HepG2 (cell line): ENCODE results near the gene MTRF1. TPM values are rescaled to one million over a fixed set of nuclear protein-coding genes. Genes with fewer than 3 reads are reported as not detected.

Source experiments
- ARNT2 ChIP-seq: sonication (generic); formaldehyde crosslinking; IDR thresholded peaks from 2 replicates; pipeline ENCODE4 v1.8.0; 2022; ENCODE audit warnings: mild to moderate bottlenecking, low read depth, missing genetic modification reagents, moderate library complexity
- DMAP1 ChIP-seq: IDR thresholded peaks from 2 replicates; pipeline ENCODE4 v1.6.1; 2016
- HDAC1 ChIP-seq: sonication (generic); formaldehyde crosslinking; IDR thresholded peaks from 2 replicates; pipeline ENCODE4 v1.5.1; 2020; ENCODE audit warnings: mild to moderate bottlenecking, missing genetic modification reagents
- KAT7 ChIP-seq: IDR thresholded peaks from 2 replicates; pipeline ENCODE4 v1.6.1; 2018; ENCODE audit warnings: borderline replicate concordance, missing compliant biosample characterization
- MED13 ChIP-seq: sonication (generic); formaldehyde crosslinking; IDR thresholded peaks from 2 replicates; pipeline ENCODE4 v1.5.0; 2020; ENCODE audit warnings: missing genetic modification reagents
- NFKBIZ ChIP-seq: IDR thresholded peaks from 2 replicates; pipeline ENCODE4 v1.6.1; 2018; ENCODE audit warnings: missing genetic modification reagents, missing compliant biosample characterization
- RFXANK ChIP-seq: IDR thresholded peaks from 2 replicates; pipeline ENCODE4 v1.6.1; 2016
- SUZ12 ChIP-seq: fragments of 150-350 bp; IDR thresholded peaks from 2 replicates; pipeline ENCODE4 v1.6.1; 2014; ENCODE audit warnings: low read depth, low read length
- TEAD2 ChIP-seq: sonication (generic); formaldehyde crosslinking; IDR thresholded peaks from 2 replicates; pipeline ENCODE4 v1.9.0; 2021; ENCODE audit warnings: missing genetic modification reagents
- ZBTB7A ChIP-seq: sonication (generic); formaldehyde crosslinking; IDR thresholded peaks from 2 replicates; pipeline ENCODE4 v1.8.0; 2022; ENCODE audit warnings: mild to moderate bottlenecking, missing genetic modification reagents
- ZC3H13 ChIP-seq: sonication (generic); formaldehyde crosslinking; IDR thresholded peaks from 2 replicates; pipeline ENCODE4 v1.8.1; 2023; ENCODE audit warnings: mild to moderate bottlenecking, missing genetic modification reagents, moderate library complexity
- polyA plus RNA-seq, 8 experiments: library from polyadenylated mRNA; depleted of rRNA in 3 of 8; stranded (reverse) in 7 of 8; unstranded in 1 of 8; fragments of >200 nt; fragmentation: Illumina TruSeq in 4 of 8; extraction: Trizol in 4 of 8; gene quantifications; 2 replicates each; pipeline versions ENCODE4 v1.2.1 to v1.2.3, GENCODE V29; 2011 to 2016; ENCODE audit warnings: low read depth in 4 of 8, missing spikeins in 1 of 8, mixed read lengths in 1 of 8; ENCODE audit not compliant: insufficient read depth in 1 of 8
- total RNA-seq, 5 experiments: library from RNA; depleted of rRNA; stranded (reverse); fragments of >200 nt; fragmentation: Illumina TruSeq; extraction: Trizol; gene quantifications; 2 replicates each; pipeline ENCODE4 v1.2.3, GENCODE V29; 2016; ENCODE audit warnings: low read depth in 1 of 5
- TF ChIP-seq, protein P1 (sequence below): sonication (generic); formaldehyde crosslinking; IDR thresholded peaks from 2 replicates; pipeline ENCODE4 v1.5.0; 2020; ENCODE audit warnings: missing genetic modification reagents
- TF ChIP-seq, protein P2 (sequence below): IDR thresholded peaks from 2 replicates; pipeline ENCODE4 v1.6.1; 2016; ENCODE audit warnings: low read depth
- TF ChIP-seq, protein P3 (sequence below): sonication (generic); formaldehyde crosslinking; IDR thresholded peaks from one replicate; pipeline ENCODE4 v1.5.1; 2020; ENCODE audit warnings: mild to moderate bottlenecking, missing genetic modification reagents; ENCODE audit errors: not compliant biosample characterization
- TF ChIP-seq, protein P4 (sequence below): IDR thresholded peaks from 2 replicates; pipeline ENCODE4 v1.6.1; 2016; ENCODE audit warnings: low read depth, control low read depth

The MTRF1 gene
- total and polyA plus RNA-seq, 2 of the 13 experiments (the other 11 are each of a cell fraction or from before 2014, with no cell fraction given) = 21.6 to 27.2 TPM

DNA sequence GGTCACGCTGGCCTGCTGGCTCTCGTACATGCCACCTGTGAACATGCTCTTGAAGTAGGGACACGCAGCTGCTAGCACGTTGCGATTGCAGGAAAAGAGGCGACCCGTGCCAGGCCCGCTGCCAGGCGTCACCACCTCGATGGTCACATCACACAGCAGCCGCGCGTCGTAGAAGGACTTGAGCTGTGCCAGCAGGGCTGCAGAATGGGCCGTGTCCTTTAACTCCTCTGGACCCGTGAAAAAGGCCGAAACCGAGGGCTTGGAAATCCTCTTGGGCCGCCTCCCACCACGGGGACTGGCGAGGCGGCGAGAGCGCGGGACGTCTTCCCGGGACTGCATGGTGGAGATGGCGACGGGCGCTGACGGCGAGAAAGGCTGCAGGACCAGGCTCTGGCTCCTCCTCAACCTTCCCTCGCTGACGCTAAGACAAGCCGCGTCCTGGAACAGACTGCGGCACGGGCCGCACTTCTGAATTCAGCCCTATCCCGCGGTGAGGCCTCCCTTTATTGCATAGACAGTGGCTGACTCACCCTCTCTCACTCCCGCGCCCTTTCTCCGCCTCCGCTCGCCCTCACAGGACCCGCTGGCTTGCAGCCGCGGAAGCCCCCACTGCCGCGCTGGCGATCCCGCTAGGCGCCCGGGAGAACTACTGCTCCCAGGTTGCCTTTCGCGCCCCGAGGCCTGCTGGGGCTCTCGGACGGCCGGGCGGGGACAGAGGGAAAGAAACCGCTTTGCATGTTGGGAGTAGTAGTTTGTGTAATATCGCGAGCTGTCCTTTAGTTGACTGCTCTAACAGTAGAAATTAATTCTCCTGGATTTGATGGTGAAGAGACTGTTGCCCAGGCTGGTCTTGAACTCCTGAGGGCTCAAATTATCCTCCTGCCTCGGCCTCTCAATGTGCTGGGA is 69.2 kb downstream of the MTRF1 start, which contains the start of gene KBTBD7 (continued):
- TF ChIP-seq ZBTB7A (CRISPR knock-in tag) (peak; percentile 53; the same call in 1 of the 2 replicates), ARNT2 (CRISPR knock-in tag) (peak; percentile 88), NFKBIZ (CRISPR knock-in tag) (peak; percentile 68; the same call in 1 of the 2 replicates), RFXANK (CRISPR knock-in tag) (no peak), MED13 (CRISPR knock-in tag) (no peak), HDAC1 (CRISPR knock-in tag) (peak; percentile 87), SUZ12 (peak; percentile 97), DMAP1 (CRISPR knock-in tag) (peak; percentile 92), KAT7 (peak; percentile 87; the same call in 1 of the 2 replicates), TEAD2 (CRISPR knock-in tag) (no peak), ZC3H13 (CRISPR knock-in tag) (peak; percentile 80; the same call in 1 of the 2 replicates)
- TF ChIP-seq, protein P1, sequence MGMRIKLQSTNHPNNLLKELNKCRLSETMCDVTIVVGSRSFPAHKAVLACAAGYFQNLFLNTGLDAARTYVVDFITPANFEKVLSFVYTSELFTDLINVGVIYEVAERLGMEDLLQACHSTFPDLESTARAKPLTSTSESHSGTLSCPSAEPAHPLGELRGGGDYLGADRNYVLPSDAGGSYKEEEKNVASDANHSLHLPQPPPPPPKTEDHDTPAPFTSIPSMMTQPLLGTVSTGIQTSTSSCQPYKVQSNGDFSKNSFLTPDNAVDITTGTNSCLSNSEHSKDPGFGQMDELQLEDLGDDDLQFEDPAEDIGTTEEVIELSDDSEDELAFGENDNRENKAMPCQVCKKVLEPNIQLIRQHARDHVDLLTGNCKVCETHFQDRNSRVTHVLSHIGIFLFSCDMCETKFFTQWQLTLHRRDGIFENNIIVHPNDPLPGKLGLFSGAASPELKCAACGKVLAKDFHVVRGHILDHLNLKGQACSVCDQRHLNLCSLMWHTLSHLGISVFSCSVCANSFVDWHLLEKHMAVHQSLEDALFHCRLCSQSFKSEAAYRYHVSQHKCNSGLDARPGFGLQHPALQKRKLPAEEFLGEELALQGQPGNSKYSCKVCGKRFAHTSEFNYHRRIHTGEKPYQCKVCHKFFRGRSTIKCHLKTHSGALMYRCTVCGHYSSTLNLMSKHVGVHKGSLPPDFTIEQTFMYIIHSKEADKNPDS = no peak
- TF ChIP-seq, protein P2, sequence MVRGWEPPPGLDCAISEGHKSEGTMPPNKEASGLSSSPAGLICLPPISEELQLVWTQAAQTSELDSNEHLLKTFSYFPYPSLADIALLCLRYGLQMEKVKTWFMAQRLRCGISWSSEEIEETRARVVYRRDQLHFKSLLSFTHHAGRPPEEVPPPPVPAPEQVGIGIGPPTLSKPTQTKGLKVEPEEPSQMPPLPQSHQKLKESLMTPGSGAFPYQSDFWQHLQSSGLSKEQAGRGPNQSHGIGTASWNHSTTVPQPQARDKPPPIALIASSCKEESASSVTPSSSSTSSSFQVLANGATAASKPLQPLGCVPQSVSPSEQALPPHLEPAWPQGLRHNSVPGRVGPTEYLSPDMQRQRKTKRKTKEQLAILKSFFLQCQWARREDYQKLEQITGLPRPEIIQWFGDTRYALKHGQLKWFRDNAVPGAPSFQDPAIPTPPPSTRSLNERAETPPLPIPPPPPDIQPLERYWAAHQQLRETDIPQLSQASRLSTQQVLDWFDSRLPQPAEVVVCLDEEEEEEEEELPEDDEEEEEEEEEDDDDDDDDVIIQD (CRISPR knock-in tag) = peak; percentile 89
- TF ChIP-seq, protein P3, sequence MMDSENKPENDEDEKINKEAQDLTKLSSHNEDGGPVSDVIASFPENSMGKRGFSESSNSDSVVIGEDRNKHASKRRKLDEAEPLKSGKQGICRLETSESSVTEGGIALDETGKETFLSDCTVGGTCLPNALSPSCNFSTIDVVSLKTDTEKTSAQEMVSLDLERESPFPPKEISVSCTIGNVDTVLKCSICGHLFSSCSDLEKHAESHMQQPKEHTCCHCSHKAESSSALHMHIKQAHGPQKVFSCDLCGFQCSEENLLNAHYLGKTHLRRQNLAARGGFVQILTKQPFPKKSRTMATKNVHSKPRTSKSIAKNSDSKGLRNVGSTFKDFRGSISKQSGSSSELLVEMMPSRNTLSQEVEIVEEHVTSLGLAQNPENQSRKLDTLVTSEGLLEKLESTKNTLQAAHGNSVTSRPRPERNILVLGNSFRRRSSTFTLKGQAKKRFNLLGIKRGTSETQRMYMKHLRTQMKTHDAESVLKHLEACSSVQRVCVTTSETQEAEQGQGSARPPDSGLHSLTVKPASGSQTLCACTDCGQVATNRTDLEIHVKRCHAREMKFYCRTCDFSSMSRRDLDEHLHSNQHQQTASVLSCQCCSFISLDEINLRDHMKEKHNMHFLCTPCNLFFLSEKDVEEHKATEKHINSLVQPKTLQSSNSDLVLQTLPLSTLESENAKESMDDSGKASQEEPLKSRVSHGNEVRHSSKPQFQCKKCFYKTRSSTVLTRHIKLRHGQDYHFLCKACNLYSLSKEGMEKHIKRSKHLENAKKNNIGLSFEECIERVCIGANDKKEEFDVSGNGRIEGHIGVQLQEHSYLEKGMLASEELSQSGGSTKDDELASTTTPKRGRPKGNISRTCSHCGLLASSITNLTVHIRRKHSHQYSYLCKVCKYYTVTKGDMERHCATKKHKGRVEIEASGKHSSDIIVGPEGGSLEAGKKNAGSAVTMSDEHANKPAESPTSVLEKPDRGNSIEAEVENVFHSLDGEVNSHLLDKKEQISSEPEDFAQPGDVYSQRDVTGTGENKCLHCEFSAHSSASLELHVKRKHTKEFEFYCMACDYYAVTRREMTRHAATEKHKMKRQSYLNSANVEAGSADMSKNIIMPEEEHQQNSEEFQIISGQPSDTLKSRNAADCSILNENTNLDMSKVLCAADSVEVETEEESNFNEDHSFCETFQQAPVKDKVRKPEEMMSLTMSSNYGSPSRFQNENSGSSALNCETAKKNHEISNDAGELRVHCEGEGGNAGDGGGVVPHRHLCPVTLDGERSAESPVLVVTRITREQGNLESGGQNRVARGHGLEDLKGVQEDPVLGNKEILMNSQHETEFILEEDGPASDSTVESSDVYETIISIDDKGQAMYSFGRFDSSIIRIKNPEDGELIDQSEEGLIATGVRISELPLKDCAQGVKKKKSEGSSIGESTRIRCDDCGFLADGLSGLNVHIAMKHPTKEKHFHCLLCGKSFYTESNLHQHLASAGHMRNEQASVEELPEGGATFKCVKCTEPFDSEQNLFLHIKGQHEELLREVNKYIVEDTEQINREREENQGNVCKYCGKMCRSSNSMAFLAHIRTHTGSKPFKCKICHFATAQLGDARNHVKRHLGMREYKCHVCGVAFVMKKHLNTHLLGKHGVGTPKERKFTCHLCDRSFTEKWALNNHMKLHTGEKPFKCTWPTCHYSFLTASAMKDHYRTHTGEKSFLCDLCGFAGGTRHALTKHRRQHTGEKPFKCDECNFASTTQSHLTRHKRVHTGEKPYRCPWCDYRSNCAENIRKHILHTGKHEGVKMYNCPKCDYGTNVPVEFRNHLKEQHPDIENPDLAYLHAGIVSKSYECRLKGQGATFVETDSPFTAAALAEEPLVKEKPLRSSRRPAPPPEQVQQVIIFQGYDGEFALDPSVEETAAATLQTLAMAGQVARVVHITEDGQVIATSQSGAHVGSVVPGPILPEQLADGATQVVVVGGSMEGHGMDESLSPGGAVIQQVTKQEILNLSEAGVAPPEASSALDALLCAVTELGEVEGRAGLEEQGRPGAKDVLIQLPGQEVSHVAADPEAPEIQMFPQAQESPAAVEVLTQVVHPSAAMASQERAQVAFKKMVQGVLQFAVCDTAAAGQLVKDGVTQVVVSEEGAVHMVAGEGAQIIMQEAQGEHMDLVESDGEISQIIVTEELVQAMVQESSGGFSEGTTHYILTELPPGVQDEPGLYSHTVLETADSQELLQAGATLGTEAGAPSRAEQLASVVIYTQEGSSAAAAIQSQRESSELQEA (CRISPR knock-in tag) = no peak
- TF ChIP-seq, protein P4, sequence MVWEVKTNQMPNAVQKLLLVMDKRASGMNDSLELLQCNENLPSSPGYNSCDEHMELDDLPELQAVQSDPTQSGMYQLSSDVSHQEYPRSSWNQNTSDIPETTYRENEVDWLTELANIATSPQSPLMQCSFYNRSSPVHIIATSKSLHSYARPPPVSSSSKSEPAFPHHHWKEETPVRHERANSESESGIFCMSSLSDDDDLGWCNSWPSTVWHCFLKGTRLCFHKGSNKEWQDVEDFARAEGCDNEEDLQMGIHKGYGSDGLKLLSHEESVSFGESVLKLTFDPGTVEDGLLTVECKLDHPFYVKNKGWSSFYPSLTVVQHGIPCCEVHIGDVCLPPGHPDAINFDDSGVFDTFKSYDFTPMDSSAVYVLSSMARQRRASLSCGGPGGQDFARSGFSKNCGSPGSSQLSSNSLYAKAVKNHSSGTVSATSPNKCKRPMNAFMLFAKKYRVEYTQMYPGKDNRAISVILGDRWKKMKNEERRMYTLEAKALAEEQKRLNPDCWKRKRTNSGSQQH = peak; percentile 58; the same call in 1 of the 2 replicates
